OCI-LY7 (cell line): ENCODE measurements around the gene SAC3D1. TPM values are rescaled to one million over a fixed set of nuclear protein-coding genes. Genes with fewer than 3 reads are reported as not detected.

Experiments
- BruUV-seq: library from RNA; stranded (reverse); fragments of 400-500 nt; replicated peaks from 2 replicates; lab custom pipeline; 2021; lab: Mats Ljungman, UMichigan
- CTCF ChIA-PET: fragments of 300-600 bp; sonication (Branson Sonifier 250); formaldehyde crosslinking; loops from one replicate; lab custom pipeline; 2022; ENCODE audit warnings: antibody characterized with exemption; ENCODE audit not compliant: unreplicated experiment; lab: Charles Lee
- POLR2A ChIA-PET: fragments of 300-600 bp; sonication (Branson Sonifier 250); formaldehyde crosslinking; loops from one replicate; lab custom pipeline; 2022; ENCODE audit warnings: antibody characterized with exemption; lab: Charles Lee
- DNase-seq: peaks from one replicate; pipeline ENCODE4 v3.0.0-alpha.2; 2015; ENCODE audit warnings: low spot score
- H2AFZ ChIP-seq: fragments of 200-600 bp; sonication (generic), shearing (Covaris generic); 2 replicates; pipeline ENCODE4 v1.6.1; 2014; ENCODE audit warnings: mild to moderate bottlenecking, antibody characterized with exemption, low read length, moderate library complexity
- H3K27ac ChIP-seq: fragments of 200-600 bp; sonication (generic); 2 replicates; pipeline ENCODE4 v1.5.1; 2014; ENCODE audit warnings: mixed run types, low read depth, mild to moderate bottlenecking, moderate library complexity, low read length, inconsistent platforms; ENCODE audit not compliant: poor library complexity, severe bottlenecking
- H3K36me3 ChIP-seq: fragments of 200-600 bp; sonication (generic); 2 replicates; pipeline ENCODE4 v1.6.1; 2014; ENCODE audit warnings: mild to moderate bottlenecking, antibody characterized with exemption, low read length, moderate library complexity, mixed read lengths; ENCODE audit not compliant: insufficient read depth
- H3K4me1 ChIP-seq: fragments of 200-600 bp; sonication (generic); 2 replicates; pipeline ENCODE4 v1.5.1; 2014; ENCODE audit warnings: mild to moderate bottlenecking, low read length; ENCODE audit not compliant: insufficient read depth, poor library complexity, severe bottlenecking
- H3K4me2 ChIP-seq: fragments of 200-600 bp; sonication (generic); 2 replicates; pipeline ENCODE4 v1.6.1; 2014; ENCODE audit warnings: mild to moderate bottlenecking, low read length
- H3K4me3 ChIP-seq: fragments of 200-600 bp; sonication (generic); 2 replicates; pipeline ENCODE4 v1.5.1; 2014; ENCODE audit warnings: mild to moderate bottlenecking, low read depth, low read length; ENCODE audit not compliant: poor library complexity, severe bottlenecking
- H3K79me2 ChIP-seq: fragments of 200-600 bp; sonication (generic); 2 replicates; pipeline ENCODE4 v1.6.1; 2016; ENCODE audit warnings: low read depth, mild to moderate bottlenecking, low read length, moderate library complexity, mixed read lengths; ENCODE audit not compliant: insufficient read depth
- H3K9me2 ChIP-seq: fragments of 200-600 bp; sonication (generic); 2 replicates; pipeline ENCODE4 v1.6.1; 2016; ENCODE audit warnings: mild to moderate bottlenecking, low read length, mixed read lengths; ENCODE audit not compliant: insufficient read depth
- H3K9me3 ChIP-seq: fragments of 200-600 bp; sonication (generic); 2 replicates; pipeline ENCODE4 v1.6.1; 2014; ENCODE audit warnings: mild to moderate bottlenecking, mixed run types, low read length, mixed read lengths
- H4K20me1 ChIP-seq: fragments of 200-600 bp; sonication (generic); 2 replicates; pipeline ENCODE4 v1.6.1; 2014; ENCODE audit warnings: mild to moderate bottlenecking, antibody characterized with exemption, low read length, moderate library complexity, mixed read lengths; ENCODE audit not compliant: insufficient read depth
- CTCF ChIP-seq: fragments of 200-600 bp; sonication (generic); conservative IDR thresholded peaks from 2 replicates; pipeline ENCODE4 v1.5.1; 2014; ENCODE audit warnings: mild to moderate bottlenecking, antibody characterized with exemption, low read length, moderate library complexity, mixed read lengths
- EZH2phosphoT487 ChIP-seq: fragments of 200-600 bp; sonication (generic); IDR thresholded peaks from 2 replicates; pipeline ENCODE4 v1.6.1; 2018; ENCODE audit warnings: low read depth, borderline replicate concordance, mild to moderate bottlenecking, mixed run types, antibody characterized with exemption, low read length, moderate library complexity, mixed read lengths
- intact Hi-C: fragments of 100-400 bp; cut with micrococcal nuclease; formaldehyde crosslinking; loops from one replicate; pipeline ENCODE4 v1.10.0; 2022; ENCODE audit not compliant: unreplicated experiment
- total RNA-seq, 2 experiments: library from RNA; depleted of rRNA in 1 of 2; stranded (reverse); fragments of >200 nt in 1 of 2; shearing (Covaris generic) in 1 of 2; gene quantifications; 2 replicates each; pipeline ENCODE4 v1.2.3, GENCODE V29; 2014 to 2022

SAC3D1 gene
- total RNA-seq, 2 experiments from 2014 or later, result 28.2 to 32.5 TPM

DNA sequence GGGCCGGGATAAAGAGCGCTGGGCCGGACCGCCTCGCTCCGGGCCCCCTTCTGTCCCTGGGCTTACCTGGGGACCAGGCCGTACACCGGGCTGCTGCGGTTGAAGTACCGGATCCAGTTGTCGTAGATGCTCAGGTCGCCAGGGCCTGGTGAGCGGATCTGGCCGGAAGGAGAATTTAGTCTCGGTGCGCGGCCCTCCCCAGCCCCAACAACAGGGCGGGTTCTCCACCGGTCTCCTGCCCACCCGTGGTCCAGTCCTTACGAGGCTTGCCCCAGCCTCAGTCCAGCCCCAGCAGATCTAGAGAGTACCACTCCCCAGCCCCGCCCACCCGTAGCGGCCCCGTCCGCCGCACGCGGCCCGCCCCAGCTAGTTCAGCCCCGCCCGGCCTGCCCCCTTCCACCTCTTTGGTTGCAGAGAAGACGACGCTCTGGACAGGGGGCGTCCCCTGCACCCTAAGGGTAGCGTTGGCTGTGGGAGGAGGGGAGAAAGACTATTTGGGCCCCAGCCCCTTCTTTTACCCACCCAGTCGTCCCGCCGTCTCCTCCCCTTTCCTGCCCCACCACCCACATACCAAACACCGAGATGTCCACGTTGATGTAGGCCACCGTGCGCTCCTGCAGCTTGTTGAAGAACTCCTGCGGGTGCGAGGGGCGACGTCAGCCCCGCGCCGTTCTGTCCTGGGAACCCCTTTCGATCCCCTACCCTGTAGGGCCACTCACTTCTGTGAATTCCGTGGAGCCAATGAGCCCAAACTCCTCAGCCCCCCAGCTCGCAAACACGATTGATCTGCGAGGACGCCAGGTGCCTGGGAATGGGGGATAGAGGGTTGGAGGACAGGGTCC is 6.8 kb downstream of the SAC3D1 start:
- ChIA-PET POLR2A (no interaction called here), CTCF (no interaction called here)
- TF ChIP-seq EZH2phosphoT487 (no peak), CTCF (no peak)
- H3K4me3 ChIP-seq, result no peak overlapping the region
- H3K36me3 ChIP-seq, result peaks cover 38% of the 10 kb centered on the region
- no peak overlapping the region for H3K27ac ChIP-seq
- no peak overlapping the region for H2AFZ ChIP-seq
- H3K9me2 ChIP-seq, result no peaks in the 10 kb centered on the region
- DNase-seq, result no peak
- BruUV-seq, result no TSS peak
- intact Hi-C loops, result no loop called here
- peaks cover 3% of the 10 kb centered on the region for H3K4me1 ChIP-seq
- H3K4me2 ChIP-seq, result no peak overlapping the region
- no peaks in the 10 kb centered on the region for H3K9me3 ChIP-seq
- peaks cover 9% of the 10 kb centered on the region; the same call in 1 of the 2 replicates for H3K79me2 ChIP-seq
- no peaks in the 10 kb centered on the region for H4K20me1 ChIP-seq

DNA sequence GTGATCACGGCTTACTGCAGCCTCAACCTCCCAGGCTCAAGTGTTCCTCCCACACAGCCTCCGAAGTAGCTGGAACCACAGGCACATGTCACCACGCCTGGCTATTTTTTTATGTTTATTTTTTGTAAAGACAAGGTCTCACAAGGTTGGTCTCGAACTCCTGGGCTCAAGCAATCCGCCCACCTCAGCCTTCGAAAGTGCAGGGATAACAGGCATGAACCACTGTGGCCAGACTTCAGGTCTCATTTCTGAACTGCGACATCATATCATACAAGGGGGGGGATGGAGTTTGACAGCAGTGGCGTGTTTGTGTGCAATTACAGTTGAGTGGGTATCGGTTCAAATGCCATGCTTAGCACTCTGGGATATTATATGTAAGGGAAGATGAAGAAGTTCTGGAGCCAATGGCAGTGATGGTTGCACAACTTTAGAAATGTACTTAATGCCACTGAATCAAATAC is 10.4 kb downstream of the SAC3D1 start:
- no peaks in the 10 kb centered on the region for H3K9me3 ChIP-seq
- ChIA-PET POLR2A (no interaction called here), CTCF (no interaction called here)
- no peak overlapping the region for H2AFZ ChIP-seq
- no peak overlapping the region for H3K4me2 ChIP-seq
- no peak overlapping the region for H3K4me3 ChIP-seq
- intact Hi-C loops, result no loop called here
- H3K4me1 ChIP-seq, result peaks cover 32% of the 10 kb centered on the region
- H3K36me3 ChIP-seq, result peaks cover 3% of the 10 kb centered on the region; the same call in 1 of the 2 replicates
- no peak overlapping the region for H3K27ac ChIP-seq
- TF ChIP-seq CTCF (no peak), EZH2phosphoT487 (no peak)
- H3K9me2 ChIP-seq, result no peaks in the 10 kb centered on the region
- no peaks in the 10 kb centered on the region for H3K79me2 ChIP-seq
- no peaks in the 10 kb centered on the region for H4K20me1 ChIP-seq
- no peak for DNase-seq
- no TSS peak for BruUV-seq
